ENCODE measurements around the gene PLOD2.

DNA sequence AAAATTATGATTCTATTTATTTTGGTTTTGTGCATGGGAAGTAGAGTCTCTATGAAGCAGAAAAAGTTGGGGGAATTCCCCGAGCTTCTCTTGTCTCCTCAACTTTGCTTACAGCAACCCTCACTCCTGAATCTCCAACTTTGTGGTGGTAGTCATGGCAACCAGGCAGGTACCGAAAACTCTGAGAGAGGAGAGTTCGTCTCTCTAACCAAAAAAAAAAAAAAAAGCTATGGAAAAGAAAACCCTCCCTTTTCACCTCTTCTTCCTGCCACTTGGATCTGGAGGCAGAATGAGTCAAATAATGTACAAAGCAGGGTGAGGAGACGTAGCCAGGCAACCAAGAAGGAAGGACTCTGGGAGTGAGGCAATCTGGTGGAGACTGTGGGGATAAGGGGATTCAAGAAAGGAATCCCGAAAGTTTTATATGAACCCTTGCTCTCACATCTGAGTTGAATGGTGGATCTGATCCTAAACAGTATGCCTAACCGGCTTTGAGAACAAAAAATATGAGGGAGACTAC lies 108.1 kb downstream of the PLOD2 start:
- TF ChIP-seq, protein P1, sequence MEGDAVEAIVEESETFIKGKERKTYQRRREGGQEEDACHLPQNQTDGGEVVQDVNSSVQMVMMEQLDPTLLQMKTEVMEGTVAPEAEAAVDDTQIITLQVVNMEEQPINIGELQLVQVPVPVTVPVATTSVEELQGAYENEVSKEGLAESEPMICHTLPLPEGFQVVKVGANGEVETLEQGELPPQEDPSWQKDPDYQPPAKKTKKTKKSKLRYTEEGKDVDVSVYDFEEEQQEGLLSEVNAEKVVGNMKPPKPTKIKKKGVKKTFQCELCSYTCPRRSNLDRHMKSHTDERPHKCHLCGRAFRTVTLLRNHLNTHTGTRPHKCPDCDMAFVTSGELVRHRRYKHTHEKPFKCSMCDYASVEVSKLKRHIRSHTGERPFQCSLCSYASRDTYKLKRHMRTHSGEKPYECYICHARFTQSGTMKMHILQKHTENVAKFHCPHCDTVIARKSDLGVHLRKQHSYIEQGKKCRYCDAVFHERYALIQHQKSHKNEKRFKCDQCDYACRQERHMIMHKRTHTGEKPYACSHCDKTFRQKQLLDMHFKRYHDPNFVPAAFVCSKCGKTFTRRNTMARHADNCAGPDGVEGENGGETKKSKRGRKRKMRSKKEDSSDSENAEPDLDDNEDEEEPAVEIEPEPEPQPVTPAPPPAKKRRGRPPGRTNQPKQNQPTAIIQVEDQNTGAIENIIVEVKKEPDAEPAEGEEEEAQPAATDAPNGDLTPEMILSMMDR (IDR thresholded peaks at IDR 0.05; ENCODE audit: insufficient read depth, low read length) = no peak
- TF ChIP-seq SPI1 (IDR thresholded peaks at IDR 0.05; ENCODE audit: borderline replicate concordance, low read depth) = no peak
- TF ChIP-seq, protein P2, sequence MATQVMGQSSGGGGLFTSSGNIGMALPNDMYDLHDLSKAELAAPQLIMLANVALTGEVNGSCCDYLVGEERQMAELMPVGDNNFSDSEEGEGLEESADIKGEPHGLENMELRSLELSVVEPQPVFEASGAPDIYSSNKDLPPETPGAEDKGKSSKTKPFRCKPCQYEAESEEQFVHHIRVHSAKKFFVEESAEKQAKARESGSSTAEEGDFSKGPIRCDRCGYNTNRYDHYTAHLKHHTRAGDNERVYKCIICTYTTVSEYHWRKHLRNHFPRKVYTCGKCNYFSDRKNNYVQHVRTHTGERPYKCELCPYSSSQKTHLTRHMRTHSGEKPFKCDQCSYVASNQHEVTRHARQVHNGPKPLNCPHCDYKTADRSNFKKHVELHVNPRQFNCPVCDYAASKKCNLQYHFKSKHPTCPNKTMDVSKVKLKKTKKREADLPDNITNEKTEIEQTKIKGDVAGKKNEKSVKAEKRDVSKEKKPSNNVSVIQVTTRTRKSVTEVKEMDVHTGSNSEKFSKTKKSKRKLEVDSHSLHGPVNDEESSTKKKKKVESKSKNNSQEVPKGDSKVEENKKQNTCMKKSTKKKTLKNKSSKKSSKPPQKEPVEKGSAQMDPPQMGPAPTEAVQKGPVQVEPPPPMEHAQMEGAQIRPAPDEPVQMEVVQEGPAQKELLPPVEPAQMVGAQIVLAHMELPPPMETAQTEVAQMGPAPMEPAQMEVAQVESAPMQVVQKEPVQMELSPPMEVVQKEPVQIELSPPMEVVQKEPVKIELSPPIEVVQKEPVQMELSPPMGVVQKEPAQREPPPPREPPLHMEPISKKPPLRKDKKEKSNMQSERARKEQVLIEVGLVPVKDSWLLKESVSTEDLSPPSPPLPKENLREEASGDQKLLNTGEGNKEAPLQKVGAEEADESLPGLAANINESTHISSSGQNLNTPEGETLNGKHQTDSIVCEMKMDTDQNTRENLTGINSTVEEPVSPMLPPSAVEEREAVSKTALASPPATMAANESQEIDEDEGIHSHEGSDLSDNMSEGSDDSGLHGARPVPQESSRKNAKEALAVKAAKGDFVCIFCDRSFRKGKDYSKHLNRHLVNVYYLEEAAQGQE (IDR thresholded peaks at IDR 0.05; ENCODE audit: insufficient replicate concordance, low read depth) = no peak
- TF ChIP-seq GABPA (IDR thresholded peaks at IDR 0.05; ENCODE audit: low read depth) = no peak

All from HL-60 (cell line).